NCI-H345 (cell line): Measurements from ENCODE around the gene UNC119B.

ENCODE experiments used
- DNase-seq: peaks from one replicate; lab custom pipeline; 2025; lab: John Stamatoyannopoulos, UW

The UNC119B gene

GRCh38 chr12:120739821-120740613 lies 29.8 kb downstream of the UNC119B start:
- no peak for DNase-seq

GRCh38 chr12:120740871-120741270 lies 30.6 kb downstream of the UNC119B start:
- DNase-seq: no peak

GRCh38 chr12:120741476-120742421 lies 31.5 kb downstream of the UNC119B start:
- no peak for DNase-seq

GRCh38 chr12:120744922-120745493 lies 34.8 kb downstream of the UNC119B start:
- DNase-seq: no peak

GRCh38 chr12:120748242-120748641 lies 38.0 kb downstream of the UNC119B start:
- no peak for DNase-seq

- no peak for DNase-seq
These were observed 39.0 kb downstream of the UNC119B start for GRCh38 chr12:120749256-120749655.

- DNase-seq: no peak
These were observed 40.5 kb downstream of the UNC119B start for GRCh38 chr12:120750806-120751205.

GRCh38 chr12:120751389-120751788 lies 41.1 kb downstream of the UNC119B start:
- no peak for DNase-seq

- no peak for DNase-seq
These were observed 44.5 kb downstream of the UNC119B start for GRCh38 chr12:120754792-120755191.

GRCh38 chr12:120755269-120755668 lies 45.0 kb downstream of the UNC119B start:
- no peak for DNase-seq

GRCh38 chr12:120757226-120757742 lies 47.0 kb downstream of the UNC119B start:
- DNase-seq: no peak

- DNase-seq: no peak
These were observed 47.7 kb downstream of the UNC119B start for GRCh38 chr12:120757949-120758348.

- DNase-seq: no peak
These were observed 48.7 kb downstream of the UNC119B start for GRCh38 chr12:120758798-120759590.

- peak; percentile 98 for DNase-seq
These were observed 49.5 kb downstream of the UNC119B start for GRCh38 chr12:120759591-120760348.

- DNase-seq: peak; percentile 61
These were observed 50.3 kb downstream of the UNC119B start for GRCh38 chr12:120760349-120761254.

GRCh38 chr12:120761519-120761934 lies 51.3 kb downstream of the UNC119B start:
- DNase-seq: peak; percentile 80

- DNase-seq: no peak
These were observed 51.8 kb downstream of the UNC119B start for GRCh38 chr12:120762086-120762485.

GRCh38 chr12:120763250-120763649 lies 53.0 kb downstream of the UNC119B start:
- no peak for DNase-seq

- DNase-seq: no peak
These were observed 54.6 kb downstream of the UNC119B start for GRCh38 chr12:120764816-120765215.

- DNase-seq: no peak
These were observed 56.3 kb downstream of the UNC119B start for GRCh38 chr12:120766566-120766965.
